ENCODE data around the gene CSMD2.

CSMD2 gene

GRCh38 chr1:33716976-33717688 is 447.9 kb downstream of the CSMD2 start:
- TF ChIP-seq, protein P1, sequence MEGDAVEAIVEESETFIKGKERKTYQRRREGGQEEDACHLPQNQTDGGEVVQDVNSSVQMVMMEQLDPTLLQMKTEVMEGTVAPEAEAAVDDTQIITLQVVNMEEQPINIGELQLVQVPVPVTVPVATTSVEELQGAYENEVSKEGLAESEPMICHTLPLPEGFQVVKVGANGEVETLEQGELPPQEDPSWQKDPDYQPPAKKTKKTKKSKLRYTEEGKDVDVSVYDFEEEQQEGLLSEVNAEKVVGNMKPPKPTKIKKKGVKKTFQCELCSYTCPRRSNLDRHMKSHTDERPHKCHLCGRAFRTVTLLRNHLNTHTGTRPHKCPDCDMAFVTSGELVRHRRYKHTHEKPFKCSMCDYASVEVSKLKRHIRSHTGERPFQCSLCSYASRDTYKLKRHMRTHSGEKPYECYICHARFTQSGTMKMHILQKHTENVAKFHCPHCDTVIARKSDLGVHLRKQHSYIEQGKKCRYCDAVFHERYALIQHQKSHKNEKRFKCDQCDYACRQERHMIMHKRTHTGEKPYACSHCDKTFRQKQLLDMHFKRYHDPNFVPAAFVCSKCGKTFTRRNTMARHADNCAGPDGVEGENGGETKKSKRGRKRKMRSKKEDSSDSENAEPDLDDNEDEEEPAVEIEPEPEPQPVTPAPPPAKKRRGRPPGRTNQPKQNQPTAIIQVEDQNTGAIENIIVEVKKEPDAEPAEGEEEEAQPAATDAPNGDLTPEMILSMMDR (conservative IDR thresholded peaks at IDR 0.05; ENCODE audit: low read length), result no peak
- no peak for TF ChIP-seq EZH2phosphoT487 (IDR thresholded peaks at IDR 0.05; ENCODE audit: borderline replicate concordance)
- Histone ChIP-seq H4K20me1 (ENCODE audit: insufficient read depth, low read length, poor library complexity, severe bottlenecking) (no peaks in the 10 kb centered on the region), H2AFZ (ENCODE audit: low read length) (no peak overlapping the region), H3K9ac (ENCODE audit: low read depth, low read length, poor library complexity, severe bottlenecking) (no peak overlapping the region), H3K4me2 (ENCODE audit: low read depth, low read length, poor library complexity, severe bottlenecking) (no peak overlapping the region), H3K4me3 (ENCODE audit: low read length, poor library complexity, severe bottlenecking) (no peak overlapping the region), H3K9me3 (ENCODE audit: insufficient read depth, low read depth, low read length) (no peaks in the 10 kb centered on the region), H3K36me3 (ENCODE audit: insufficient read depth, low read length) (no peaks in the 10 kb centered on the region), H3K79me2 (ENCODE audit: insufficient read depth, low read length) (no peaks in the 10 kb centered on the region), H3F3A (ENCODE audit: low read depth) (no peaks in the 10 kb centered on the region), H3K9me2 (replicated peaks; ENCODE audit: low read depth, low read length) (no peaks in the 10 kb centered on the region), H3K4me1 (ENCODE audit: insufficient read depth, low read length, poor library complexity, severe bottlenecking) (no peaks in the 10 kb centered on the region), H3K27me3 (ENCODE audit: insufficient read depth, low read length, poor library complexity, severe bottlenecking) (no peaks in the 10 kb centered on the region)

DNA sequence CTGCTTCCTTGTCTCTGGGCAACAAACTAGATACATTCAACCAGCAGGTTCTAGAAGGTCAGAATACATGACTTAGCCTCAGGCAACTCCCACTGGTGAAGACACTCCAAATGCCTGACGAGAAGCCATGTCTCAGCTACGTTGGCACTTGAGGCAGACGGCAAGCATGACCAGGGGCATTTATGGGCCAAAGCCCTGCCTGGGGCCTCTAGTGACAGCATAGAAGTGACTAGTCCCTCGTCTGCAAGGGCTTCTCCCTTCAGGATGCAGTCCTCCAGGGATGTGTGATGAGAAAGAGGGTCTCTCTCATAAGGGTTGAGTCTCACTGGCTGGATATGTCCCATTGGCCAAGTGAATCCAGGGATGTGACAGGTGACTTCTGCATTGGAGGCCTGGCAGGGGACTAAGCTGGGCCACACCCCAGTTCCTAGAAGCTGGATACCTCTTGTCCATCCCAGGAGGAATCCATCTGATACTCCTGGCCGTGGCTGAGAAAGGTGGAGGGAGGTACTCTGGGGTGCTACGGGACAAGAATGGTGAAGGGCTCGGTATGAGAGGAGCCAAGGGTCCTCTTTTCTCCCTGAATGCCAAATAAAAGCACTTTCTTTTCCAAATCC is 449.7 kb downstream of the CSMD2 start:
- Histone ChIP-seq H3K9me2 (replicated peaks; ENCODE audit: low read depth, low read length) (no peaks in the 10 kb centered on the region), H3K79me2 (ENCODE audit: insufficient read depth, low read length) (no peaks in the 10 kb centered on the region), H2AFZ (ENCODE audit: low read length) (no peak overlapping the region), H3K4me3 (ENCODE audit: low read length, poor library complexity, severe bottlenecking) (no peak overlapping the region), H3K4me2 (ENCODE audit: low read depth, low read length, poor library complexity, severe bottlenecking) (no peak overlapping the region), H3K36me3 (ENCODE audit: insufficient read depth, low read length) (no peaks in the 10 kb centered on the region), H3K9me3 (ENCODE audit: insufficient read depth, low read depth, low read length) (no peaks in the 10 kb centered on the region), H3K9ac (ENCODE audit: low read depth, low read length, poor library complexity, severe bottlenecking) (no peak overlapping the region), H3F3A (ENCODE audit: low read depth) (no peaks in the 10 kb centered on the region), H3K27me3 (ENCODE audit: insufficient read depth, low read length, poor library complexity, severe bottlenecking) (no peaks in the 10 kb centered on the region), H3K4me1 (ENCODE audit: insufficient read depth, low read length, poor library complexity, severe bottlenecking) (no peaks in the 10 kb centered on the region), H4K20me1 (ENCODE audit: insufficient read depth, low read length, poor library complexity, severe bottlenecking) (no peaks in the 10 kb centered on the region)
- TF ChIP-seq EZH2phosphoT487 (IDR thresholded peaks at IDR 0.05; ENCODE audit: borderline replicate concordance), result no peak
- TF ChIP-seq, protein P1 (conservative IDR thresholded peaks at IDR 0.05; ENCODE audit: low read length), result no peak

DNA sequence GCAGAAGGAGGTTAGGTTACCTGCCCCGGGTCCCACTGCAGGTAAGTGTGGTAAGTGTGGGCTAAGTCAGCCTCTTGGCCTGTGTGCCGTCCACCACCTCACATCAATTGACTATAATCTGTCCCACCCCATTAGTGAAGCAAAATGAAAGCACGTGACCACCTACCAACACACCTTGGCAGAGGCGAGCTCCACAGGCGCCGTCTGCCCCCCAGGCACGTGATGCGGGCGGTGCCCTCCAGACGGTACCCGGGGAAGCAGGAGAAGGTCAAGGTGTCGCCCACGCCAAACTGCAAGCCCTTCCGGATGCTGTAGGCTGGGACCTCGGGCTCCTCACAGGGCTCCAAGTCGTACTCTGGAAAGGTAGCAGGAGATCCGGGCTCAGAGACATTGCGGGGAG is 450.6 kb downstream of the CSMD2 start:
- no peak overlapping the region for H3K9ac ChIP-seq (ENCODE audit: low read depth, low read length, poor library complexity, severe bottlenecking)
- no peak overlapping the region for H3K4me3 ChIP-seq (ENCODE audit: low read length, poor library complexity, severe bottlenecking)
- no peaks in the 10 kb centered on the region for H3K9me3 ChIP-seq (ENCODE audit: insufficient read depth, low read depth, low read length)
- no peak overlapping the region for H3K4me2 ChIP-seq (ENCODE audit: low read depth, low read length, poor library complexity, severe bottlenecking)
- no peaks in the 10 kb centered on the region for H3F3A ChIP-seq (ENCODE audit: low read depth)
- H3K4me1 ChIP-seq (ENCODE audit: insufficient read depth, low read length, poor library complexity, severe bottlenecking), result no peaks in the 10 kb centered on the region
- no peaks in the 10 kb centered on the region for H3K36me3 ChIP-seq (ENCODE audit: insufficient read depth, low read length)
- no peak for TF ChIP-seq EZH2phosphoT487 (IDR thresholded peaks at IDR 0.05; ENCODE audit: borderline replicate concordance)
- TF ChIP-seq, protein P1 (conservative IDR thresholded peaks at IDR 0.05; ENCODE audit: low read length), result no peak
- no peaks in the 10 kb centered on the region for H3K79me2 ChIP-seq (ENCODE audit: insufficient read depth, low read length)
- H4K20me1 ChIP-seq (ENCODE audit: insufficient read depth, low read length, poor library complexity, severe bottlenecking), result no peaks in the 10 kb centered on the region
- no peaks in the 10 kb centered on the region for H3K9me2 ChIP-seq (replicated peaks; ENCODE audit: low read depth, low read length)
- no peaks in the 10 kb centered on the region for H3K27me3 ChIP-seq (ENCODE audit: insufficient read depth, low read length, poor library complexity, severe bottlenecking)
- H2AFZ ChIP-seq (ENCODE audit: low read length), result no peak overlapping the region
